ENCODE results near the gene ACTRT2.

GRCh38 chr1:3071565-3072390 lies 50.5 kb downstream of the ACTRT2 start:
- TF ChIP-seq POLR2AphosphoS5 (IDR thresholded peaks at IDR 0.05) = no peak
- TF ChIP-seq POLR2A (IDR thresholded peaks at IDR 0.05) = no peak
- TF ChIP-seq, protein P1, sequence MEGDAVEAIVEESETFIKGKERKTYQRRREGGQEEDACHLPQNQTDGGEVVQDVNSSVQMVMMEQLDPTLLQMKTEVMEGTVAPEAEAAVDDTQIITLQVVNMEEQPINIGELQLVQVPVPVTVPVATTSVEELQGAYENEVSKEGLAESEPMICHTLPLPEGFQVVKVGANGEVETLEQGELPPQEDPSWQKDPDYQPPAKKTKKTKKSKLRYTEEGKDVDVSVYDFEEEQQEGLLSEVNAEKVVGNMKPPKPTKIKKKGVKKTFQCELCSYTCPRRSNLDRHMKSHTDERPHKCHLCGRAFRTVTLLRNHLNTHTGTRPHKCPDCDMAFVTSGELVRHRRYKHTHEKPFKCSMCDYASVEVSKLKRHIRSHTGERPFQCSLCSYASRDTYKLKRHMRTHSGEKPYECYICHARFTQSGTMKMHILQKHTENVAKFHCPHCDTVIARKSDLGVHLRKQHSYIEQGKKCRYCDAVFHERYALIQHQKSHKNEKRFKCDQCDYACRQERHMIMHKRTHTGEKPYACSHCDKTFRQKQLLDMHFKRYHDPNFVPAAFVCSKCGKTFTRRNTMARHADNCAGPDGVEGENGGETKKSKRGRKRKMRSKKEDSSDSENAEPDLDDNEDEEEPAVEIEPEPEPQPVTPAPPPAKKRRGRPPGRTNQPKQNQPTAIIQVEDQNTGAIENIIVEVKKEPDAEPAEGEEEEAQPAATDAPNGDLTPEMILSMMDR (IDR thresholded peaks at IDR 0.05) = no peak
- TF ChIP-seq EP300 (IDR thresholded peaks at IDR 0.05) = no peak

Measured in sigmoid colon (tissue), 4 donors.